DMS79 (cell line): ENCODE results near the gene OR1K1.
"Not testable (repeated sequence)": the region's sequence is repeated elsewhere in the genome, so short reads cannot be mapped to it uniquely, and the experiment has no call there.

Experiments used
- DNase-seq: peaks from one replicate; lab custom pipeline; 2025; lab: John Stamatoyannopoulos, UW

OR1K1 gene

GRCh38 chr9:122812736-122813135 is 12.8 kb downstream of the OR1K1 start:
- no peak for DNase-seq

- DNase-seq: no peak
These were observed 14.6 kb downstream of the OR1K1 start for GRCh38 chr9:122814545-122814944.

- DNase-seq: no peak
These were observed 15.6 kb downstream of the OR1K1 start for GRCh38 chr9:122815544-122815943.

- no peak for DNase-seq
These were observed 16.4 kb downstream of the OR1K1 start for GRCh38 chr9:122816163-122816867.

- DNase-seq: no peak
These were observed 19.4 kb downstream of the OR1K1 start for GRCh38 chr9:122819326-122819725.

- no peak for DNase-seq
These were observed 20.0 kb downstream of the OR1K1 start for GRCh38 chr9:122819791-122820489.

- no peak for DNase-seq
These were observed 20.5 kb downstream of the OR1K1 start for GRCh38 chr9:122820490-122820845.

- no peak for DNase-seq
These were observed 21.5 kb downstream of the OR1K1 start for GRCh38 chr9:122821278-122821943.

GRCh38 chr9:122822056-122822455 is 22.1 kb downstream of the OR1K1 start:
- no peak for DNase-seq

- no peak for DNase-seq
These were observed 23.0 kb downstream of the OR1K1 start for GRCh38 chr9:122822938-122823337.

GRCh38 chr9:122827761-122828093 is 27.8 kb downstream of the OR1K1 start:
- no peak for DNase-seq

GRCh38 chr9:122828965-122829284 is 29.0 kb downstream of the OR1K1 start:
- not testable (repeated sequence) for DNase-seq

- no peak for DNase-seq
These were observed 32.3 kb downstream of the OR1K1 start for GRCh38 chr9:122832194-122832593.

- no peak for DNase-seq
These were observed 35.4 kb downstream of the OR1K1 start for GRCh38 chr9:122835313-122835731.

GRCh38 chr9:122837266-122837850 is 37.4 kb downstream of the OR1K1 start:
- no peak for DNase-seq

- not testable (repeated sequence) for DNase-seq
These were observed 38.5 kb downstream of the OR1K1 start for GRCh38 chr9:122838441-122838840.

GRCh38 chr9:122841501-122841900 is 41.6 kb downstream of the OR1K1 start:
- no peak for DNase-seq

GRCh38 chr9:122844137-122844536 is 44.2 kb downstream of the OR1K1 start:
- DNase-seq: no peak

- DNase-seq: no peak
These were observed 45.2 kb downstream of the OR1K1 start for GRCh38 chr9:122845116-122845515.

- DNase-seq: no peak
These were observed 46.5 kb downstream of the OR1K1 start for GRCh38 chr9:122846371-122846940.

GRCh38 chr9:122848256-122848943 is 48.5 kb downstream of the OR1K1 start:
- no peak for DNase-seq
